Gastroesophageal sphincter (tissue), 4 donors: Measurements from ENCODE around the gene GDAP2. TPM values are rescaled to one million over a fixed set of nuclear protein-coding genes. Genes with fewer than 3 reads are reported as not detected.
"Not testable (repeated sequence)": the region's sequence is repeated elsewhere in the genome, so short reads cannot be mapped to it uniquely, and the experiment has no call there.

Experiments
- ATAC-seq: fragments of 150-250 bp; one replicate; pipeline ENCODE4 v1.9.1; 2016; ENCODE audit warnings: mild to moderate bottlenecking, moderate library complexity
- H3K27ac ChIP-seq, 4 donors: fragments of 200-600 bp; sonication (generic) in 3 of 4; 1 replicate in 3 of 4; 2 replicates in 1 of 4; pipeline ENCODE4 v1.5.1; 2016 to 2019
- H3K27me3 ChIP-seq: fragments of 200-600 bp; sonication (generic); one replicate; pipeline ENCODE4 v1.5.1; 2019
- H3K36me3 ChIP-seq, 2 donors: fragments of 200-600 bp; sonication (generic); one replicate each; pipeline ENCODE4 v1.5.1; 2019; ENCODE audit warnings: control low read depth in 1 of 2
- H3K4me1 ChIP-seq, 3 donors: fragments of 200-600 bp; sonication (generic); 1 replicate in 2 of 3; 2 replicates in 1 of 3; pipeline ENCODE4 v1.5.1; 2016 to 2019; ENCODE audit warnings: control low read depth in 2 of 3
- H3K4me3 ChIP-seq, 2 donors: fragments of 200-600 bp; sonication (generic); one replicate each; pipeline ENCODE4 v1.5.1; 2019; ENCODE audit warnings: mild to moderate bottlenecking in 1 of 2, moderate library complexity in 1 of 2
- H3K9me3 ChIP-seq, 3 donors: fragments of 200-600 bp; sonication (generic); one replicate each; pipeline ENCODE4 v1.5.1; 2017 to 2019; ENCODE audit warnings: control low read depth in 2 of 3
- EP300 ChIP-seq: sonication (generic); formaldehyde crosslinking; IDR thresholded peaks from one replicate; pipeline ENCODE4 v1.6.1; 2017; ENCODE audit warnings: antibody characterized with exemption, mild to moderate bottlenecking
- POLR2A ChIP-seq, 2 donors: fragments of 450-650 bp; IDR thresholded peaks; one replicate each; pipeline ENCODE4 v1.6.1; 2017; ENCODE audit warnings: antibody characterized with exemption in 2 of 2, mild to moderate bottlenecking in 2 of 2, moderate library complexity in 1 of 2
- POLR2AphosphoS5 ChIP-seq: sonication (generic); formaldehyde crosslinking; IDR thresholded peaks from one replicate; pipeline ENCODE4 v1.6.1; 2017; ENCODE audit warnings: antibody characterized with exemption
- WGBS, 2 donors: methylation state at CpG; one replicate each; pipeline ENCODE4 v1.1.5; 2018; ENCODE audit warnings: low coverage in 1 of 2; 5-methylcytosine and 5-hydroxymethylcytosine counted together
- total RNA-seq, 4 donors: library from RNA; depleted of rRNA; stranded (reverse); fragments of >200 nt; gene quantifications; one replicate each; pipeline ENCODE4 v1.1.0, GENCODE V29; 2016
- TF ChIP-seq, protein P1 (sequence below), 4 experiments: fragments of 200-600 bp in 2 of 4; fragments of 450-650 bp in 2 of 4; sonication (generic) in 1 of 4; IDR thresholded peaks; one replicate each; pipeline ENCODE4 v1.5.1; 2017 to 2019; ENCODE audit warnings: antibody characterized with exemption in 4 of 4, mild to moderate bottlenecking in 2 of 4, moderate library complexity in 2 of 4

Gene GDAP2
- total RNA-seq, 4 donors from 2014 or later, result 23.6 to 37.4 (median 31.2) TPM

DNA sequence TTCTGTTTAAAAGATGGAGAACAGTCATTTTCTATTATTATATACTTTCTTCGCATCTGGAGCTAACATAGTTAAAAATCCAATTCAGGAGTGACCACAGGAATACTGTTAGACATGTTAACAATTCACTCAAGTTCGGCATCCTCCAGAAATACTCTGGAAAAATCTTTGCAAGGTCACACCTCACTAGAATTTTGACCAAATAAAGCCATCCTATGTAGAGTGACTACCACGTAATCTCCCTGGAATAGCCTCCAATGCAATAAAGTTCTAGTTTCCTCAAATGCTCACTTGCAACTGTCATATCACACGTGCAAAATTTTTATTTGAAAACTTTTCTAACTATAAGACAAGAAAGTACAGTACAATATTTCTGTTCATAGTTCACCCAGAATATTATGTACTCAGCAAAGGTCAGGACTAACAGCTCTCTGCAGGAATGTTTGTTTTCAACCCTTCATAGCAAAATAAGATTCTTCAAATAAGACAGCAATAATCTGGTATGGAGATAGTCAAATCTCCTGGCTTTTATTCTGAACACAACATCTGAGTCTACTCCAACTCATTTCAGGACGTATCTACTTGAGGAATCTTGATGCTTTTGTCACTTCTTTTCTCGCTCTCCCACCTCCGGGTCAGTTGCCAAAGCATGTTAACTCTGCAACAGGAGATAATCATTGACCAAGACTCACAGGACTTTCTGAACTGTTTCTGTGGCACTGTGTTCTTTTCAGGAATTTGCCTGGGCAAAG lies 82.6 kb downstream of the GDAP2 start:
- H3K4me1 ChIP-seq, result no peaks in the 10 kb centered on the region
- TF ChIP-seq POLR2AphosphoS5 (no peak), POLR2A (IDR thresholded peaks at IDR 0.05) (no peak)
- TF ChIP-seq, protein P1, sequence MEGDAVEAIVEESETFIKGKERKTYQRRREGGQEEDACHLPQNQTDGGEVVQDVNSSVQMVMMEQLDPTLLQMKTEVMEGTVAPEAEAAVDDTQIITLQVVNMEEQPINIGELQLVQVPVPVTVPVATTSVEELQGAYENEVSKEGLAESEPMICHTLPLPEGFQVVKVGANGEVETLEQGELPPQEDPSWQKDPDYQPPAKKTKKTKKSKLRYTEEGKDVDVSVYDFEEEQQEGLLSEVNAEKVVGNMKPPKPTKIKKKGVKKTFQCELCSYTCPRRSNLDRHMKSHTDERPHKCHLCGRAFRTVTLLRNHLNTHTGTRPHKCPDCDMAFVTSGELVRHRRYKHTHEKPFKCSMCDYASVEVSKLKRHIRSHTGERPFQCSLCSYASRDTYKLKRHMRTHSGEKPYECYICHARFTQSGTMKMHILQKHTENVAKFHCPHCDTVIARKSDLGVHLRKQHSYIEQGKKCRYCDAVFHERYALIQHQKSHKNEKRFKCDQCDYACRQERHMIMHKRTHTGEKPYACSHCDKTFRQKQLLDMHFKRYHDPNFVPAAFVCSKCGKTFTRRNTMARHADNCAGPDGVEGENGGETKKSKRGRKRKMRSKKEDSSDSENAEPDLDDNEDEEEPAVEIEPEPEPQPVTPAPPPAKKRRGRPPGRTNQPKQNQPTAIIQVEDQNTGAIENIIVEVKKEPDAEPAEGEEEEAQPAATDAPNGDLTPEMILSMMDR (IDR thresholded peaks at IDR 0.05), result no peak
- 67 to 78% methylated on average over 7 of the region's 7 CpGs for WGBS, 2 donors
- H3K9me3 ChIP-seq, result peaks cover 0 to 9% (median 0%) of the 10 kb centered on the region in 3 donors
- H3K27me3 ChIP-seq, result no peaks in the 10 kb centered on the region
- no peak overlapping the region for H3K27ac ChIP-seq
- no peak for ATAC-seq
- no peak overlapping the region for H3K4me3 ChIP-seq
- H3K36me3 ChIP-seq, result peaks cover 0 to 11% of the 10 kb centered on the region in 2 donors

DNA sequence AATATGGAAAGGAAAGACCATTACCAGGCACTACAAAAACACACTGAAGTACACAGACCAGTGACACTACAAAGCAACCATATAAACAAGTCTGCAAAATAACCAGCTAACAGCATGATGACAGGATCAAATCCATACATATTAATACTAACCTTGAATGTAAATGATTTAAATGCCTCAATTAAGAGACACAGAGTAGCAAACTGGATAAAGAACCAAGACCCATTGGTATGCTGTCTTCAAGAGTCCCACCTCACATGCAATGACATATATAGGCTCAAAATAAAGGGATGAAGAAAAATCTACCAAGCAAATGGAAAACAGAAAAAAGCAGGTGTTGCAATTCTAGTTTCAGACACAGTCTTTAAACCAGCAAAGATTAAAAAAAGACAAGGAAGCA lies 84.9 kb downstream of the GDAP2 start:
- H3K27ac ChIP-seq, H3K27me3 ChIP-seq, H3K4me1 ChIP-seq, H3K4me3 ChIP-seq, H3K9me3 ChIP-seq, ATAC-seq: not testable (repeated sequence)
- H3K36me3 ChIP-seq, result peaks cover 0 to 15% of the 10 kb centered on the region in 2 donors

DNA sequence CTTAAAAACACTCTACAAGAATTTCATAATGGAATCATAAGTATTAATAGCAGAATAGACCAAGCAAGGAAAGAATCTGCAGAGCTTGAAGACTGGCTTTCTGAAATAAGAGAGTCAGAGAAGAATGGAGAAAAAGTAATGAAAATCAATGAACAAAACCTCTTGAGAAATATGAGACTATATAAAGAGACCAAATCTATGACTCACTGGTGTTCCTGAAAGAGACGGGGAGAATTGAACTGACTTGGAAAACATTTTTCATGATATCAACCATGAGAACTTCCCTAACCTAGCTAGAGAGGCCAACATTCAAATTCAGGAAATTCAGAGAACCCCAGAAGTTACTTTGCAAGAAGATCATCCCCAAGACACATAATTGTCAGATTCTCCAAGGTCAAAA lies 85.6 kb downstream of the GDAP2 start:
- H3K9me3 ChIP-seq, result peaks cover 0 to 9% (median 0%) of the 10 kb centered on the region in 3 donors
- H3K4me3 ChIP-seq, result no peak overlapping the region
- H3K27me3 ChIP-seq, result no peaks in the 10 kb centered on the region
- no peaks in the 10 kb centered on the region for H3K4me1 ChIP-seq
- peaks cover 0 to 15% of the 10 kb centered on the region in 2 donors for H3K36me3 ChIP-seq
- 83 to 89% methylated on average over 1 of the region's 1 CpG for WGBS, 2 donors
- H3K27ac ChIP-seq, result no peak overlapping the region
- TF ChIP-seq EP300 (no peak), POLR2AphosphoS5 (no peak), POLR2A (IDR thresholded peaks at IDR 0.05) (no peak)
- TF ChIP-seq, protein P1 (IDR thresholded peaks at IDR 0.05), result no peak
- no peak for ATAC-seq

DNA sequence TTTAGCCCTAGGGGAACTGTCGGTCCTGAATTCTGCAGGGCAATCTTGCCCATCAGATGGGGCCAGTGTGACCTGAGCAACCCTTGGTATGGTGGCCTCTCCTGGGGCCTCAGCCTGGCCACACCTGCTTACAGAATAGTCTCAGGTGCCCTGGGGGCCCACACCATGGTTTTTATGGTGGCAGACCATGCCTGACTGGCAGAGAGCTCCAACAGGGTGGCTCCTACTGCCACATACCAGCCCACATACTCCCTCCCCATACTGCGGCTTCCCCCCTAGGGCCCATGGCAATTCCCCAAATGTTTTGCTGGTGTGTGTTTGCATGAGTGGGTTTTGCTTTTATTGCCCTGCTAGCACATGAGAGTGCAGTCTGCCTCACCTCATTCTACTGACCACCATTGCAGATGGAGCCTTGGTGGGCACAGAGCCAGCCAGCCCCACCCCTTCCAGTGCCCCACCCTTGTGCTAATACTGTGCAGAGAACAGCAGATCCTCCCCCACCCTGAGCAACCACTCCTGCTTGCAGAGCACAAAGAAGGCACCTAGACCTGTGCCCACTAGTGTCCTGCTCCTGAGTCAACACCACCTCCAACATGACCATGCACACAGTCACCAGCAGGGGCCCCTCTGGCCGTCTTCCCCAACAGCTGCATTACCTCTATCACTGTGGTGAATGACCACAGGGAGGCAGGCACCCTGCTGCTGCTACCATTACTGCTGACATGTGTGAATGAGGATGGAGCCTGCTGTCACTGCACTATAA lies 86.8 kb downstream of the GDAP2 start:
- Histone ChIP-seq H3K9me3 (peaks cover 0 to 9% (median 0%) of the 10 kb centered on the region in 3 donors), H3K4me1 (no peaks in the 10 kb centered on the region), H3K27me3 (no peaks in the 10 kb centered on the region), H3K27ac (no peak overlapping the region), H3K36me3 (peaks cover 0 to 22% of the 10 kb centered on the region in 2 donors), H3K4me3 (no peak overlapping the region)
- 68% methylated on average over 3 of the region's 3 CpGs; no CpG with 5 or more reads in 1 of the 2 donors for WGBS, 2 donors
- TF ChIP-seq EP300 (no peak), POLR2AphosphoS5 (no peak), POLR2A (IDR thresholded peaks at IDR 0.05) (no peak)
- TF ChIP-seq, protein P1 (IDR thresholded peaks at IDR 0.05), result no peak
- ATAC-seq, result no peak

DNA sequence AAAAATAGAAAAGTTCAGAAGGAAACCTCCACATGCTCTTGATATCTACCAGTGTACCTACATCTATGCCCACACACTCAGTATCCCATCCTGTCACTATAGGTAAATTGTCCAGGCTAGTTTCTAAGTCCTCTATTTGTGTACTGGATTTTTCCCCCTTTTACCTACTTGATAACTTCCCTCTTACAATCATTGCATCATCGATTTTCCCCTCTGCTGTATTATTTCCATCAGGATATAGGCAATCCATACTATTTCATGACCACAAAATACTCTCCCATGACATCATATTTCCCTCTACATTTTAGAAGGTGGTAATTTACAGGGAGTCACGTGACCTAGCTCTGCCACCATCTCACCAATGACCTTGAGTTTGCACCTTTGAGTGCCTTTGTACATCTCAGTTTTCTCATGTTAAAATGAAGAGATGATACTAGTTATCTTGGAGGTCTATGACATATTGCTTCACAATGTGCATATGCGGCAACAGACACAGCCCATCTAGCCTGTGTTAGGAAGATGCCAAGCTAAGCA lies 88.2 kb downstream of the GDAP2 start:
- WGBS, 2 donors, result 84 to 94% methylated on average over 2 to 3 of the region's 3 CpGs
- no peak overlapping the region for H3K4me3 ChIP-seq
- H3K4me1 ChIP-seq, result no peaks in the 10 kb centered on the region
- peaks cover 0 to 9% (median 0%) of the 10 kb centered on the region in 3 donors for H3K9me3 ChIP-seq
- no peaks in the 10 kb centered on the region for H3K27me3 ChIP-seq
- TF ChIP-seq EP300, result no peak
- no peak for TF ChIP-seq POLR2AphosphoS5
- TF ChIP-seq POLR2A (IDR thresholded peaks at IDR 0.05), result no peak
- TF ChIP-seq, protein P1 (IDR thresholded peaks at IDR 0.05), result no peak
- H3K36me3 ChIP-seq, result peaks cover 0 to 25% of the 10 kb centered on the region in 2 donors
- no peak for ATAC-seq
- H3K27ac ChIP-seq, result no peak overlapping the region
